NCI-H146 treated with DMSO at 0.1 percent for 48 hours (cell line): ENCODE results near the gene CUL7.

Experiments
- DNase-seq: peaks from one replicate; lab custom pipeline; 2025; ENCODE audit not compliant: unreplicated experiment; lab: John Stamatoyannopoulos, UW

CUL7 gene

GRCh38 chr6:43077333-43077809, 23.7 kb upstream of the CUL7 start:
- DNase-seq, result no peak

- DNase-seq, result peak; percentile 31
Measured at GRCh38 chr6:43076464-43077332, 23.0 kb upstream of the CUL7 start.

- peak; percentile 87 for DNase-seq
Measured at GRCh38 chr6:43075670-43076463, 22.2 kb upstream of the CUL7 start, which contains the start of gene PTK7. Gene PTK7, plus strand, starts transcription at chr6:43076314. Its CDS starts 175 bp downstream, at chr6:43076489.

- DNase-seq, result no peak
Measured at GRCh38 chr6:43074847-43075669, 21.4 kb upstream of the CUL7 start.

- DNase-seq, result peak; percentile 44
Measured at GRCh38 chr6:43070028-43070632, 16.5 kb upstream of the CUL7 start.

GRCh38 chr6:43062818-43063217, 9.2 kb upstream of the CUL7 start:
- no peak for DNase-seq

GRCh38 chr6:43061861-43062260, 8.2 kb upstream of the CUL7 start:
- DNase-seq, result no peak

GRCh38 chr6:43060755-43061633, 7.3 kb upstream of the CUL7 start:
- DNase-seq, result no peak

- DNase-seq, result peak; percentile 65
Measured at GRCh38 chr6:43060034-43060754, 6.5 kb upstream of the CUL7 start.

GRCh38 chr6:43059168-43060033, 5.8 kb upstream of the CUL7 start, which contains the start of the genes KLC4 and MRPL2:
Gene KLC4, plus strand, starts transcription at chr6:43059631. Its CDS starts 1,705 bp downstream, at chr6:43061336.
Gene MRPL2, minus strand, starts transcription at chr6:43059434. Its CDS starts 53 bp downstream, at chr6:43059381.
- peak; percentile 100 for DNase-seq

- DNase-seq, result no peak
Measured at GRCh38 chr6:43058531-43058930, 4.9 kb upstream of the CUL7 start.

- no peak for DNase-seq
Measured at GRCh38 chr6:43055966-43056365, 2.3 kb upstream of the CUL7 start.

GRCh38 chr6:43054206-43054943, 724 bp upstream of the CUL7 start:
- DNase-seq, result no peak

GRCh38 chr6:43052842-43053544, 658 bp downstream of the CUL7 start:
- no peak for DNase-seq

GRCh38 chr6:43052225-43052841, 1.3 kb downstream of the CUL7 start:
- DNase-seq, result no peak

GRCh38 chr6:43050981-43051380, 2.7 kb downstream of the CUL7 start:
- no peak for DNase-seq
